Measurements from ENCODE around the gene TJP2.

- no peak for TF ChIP-seq EZH2 (IDR thresholded peaks at IDR 0.05)
- no peak for TF ChIP-seq FOXP2 (optimal IDR thresholded peaks at IDR 0.05; ENCODE audit: control extremely low read depth, extremely low read length, insufficient read depth)
Observed at GRCh38 chr9:69215774-69216485, 41.9 kb downstream of the TJP2 start.

All from SK-N-MC (cell line).